PFSK-1 (cell line): ENCODE data around the gene HDAC4.

Experiments
- REST ChIP-seq, 2 experiments: IDR thresholded peaks; 2 replicates each; pipeline versions ENCODE4 v1.6.1 to v1.8.0; 2011 to 2012; ENCODE audit warnings: low read depth in 2 of 2, low read length in 2 of 2, control low read depth in 1 of 2, inconsistent platforms in 1 of 2, mild to moderate bottlenecking in 1 of 2, moderate library complexity in 1 of 2; ENCODE audit not compliant: insufficient read depth in 1 of 2
- SIN3A ChIP-seq: IDR thresholded peaks from 2 replicates; pipeline ENCODE4 v1.6.1; 2012; ENCODE audit warnings: mild to moderate bottlenecking, low read length, moderate library complexity, borderline replicate concordance; ENCODE audit not compliant: insufficient read depth

- TF ChIP-seq SIN3A (no peak), REST (IDR thresholded peaks at IDR 0.05; ENCODE audit: insufficient read depth in 1 of 2, low read depth in 2 of 2, low read length in 2 of 2) (no peak)
These were observed 263.5 kb downstream of the HDAC4 start for GRCh38 chr2:239137165-239137897.
